ENCODE measurements around the gene AGFG2.

Gene AGFG2

GRCh38 chr7:100614308-100614861 is 75.4 kb downstream of the AGFG2 start:
- no peak for FAIRE-seq

All from A204.1 (cell line).